Right ventricle myocardium inferior (tissue), 1 donor: ENCODE data around the gene TANGO2. TPM values are rescaled to one million over a fixed set of nuclear protein-coding genes. Genes with fewer than 3 reads are reported as not detected.

Experiments used
- ATAC-seq: fragments of 200-7000 bp; cut with Tn5 transposase; one replicate; pipeline ENCODE4 v1.9.1; 2020; ENCODE audit warnings: mild to moderate bottlenecking, moderate library complexity
- DNase-seq: peaks from one replicate; pipeline ENCODE4 v3.0.0; 2021; ENCODE audit errors: missing footprints
- intact Hi-C: fragments of 100-400 bp; cut with DNase I; formaldehyde crosslinking; loops from one replicate; pipeline ENCODE4 v1.11.0; 2022
- microRNA-seq: library from miRNA; unstranded; fragments of <30 nt; microRNA quantifications from one replicate; pipeline ENCODE4 v1.2.0, GENCODE V29; 2020
- total RNA-seq: library from RNA; stranded (reverse); fragmentation: NEBNext Ultra II Directional; extraction: Animal tissue kit (Norgen Biotek cat#: 25700); gene quantifications from one replicate; pipeline ENCODE4 v1.2.1, GENCODE V29; 2021
- donor health status: DM: no; HTN: yes; CAD: no; lungs with severe emphysema.

TANGO2 gene
- total RNA-seq, 1 donor from 2014 or later = 54.6 TPM

GRCh38 chr22:20114506-20115475 lies 93.9 kb downstream of the TANGO2 start:
- ATAC-seq (no peak), DNase-seq (peak; percentile 57)
- intact Hi-C loops = loop anchor here (5.0 to 10.0 kb wide), 2 partner anchors 32 to 260 kb away; partner anchors contain the start of genes DGCR8, GNB1L and RTL10

GRCh38 chr22:20115691-20116375 lies 94.9 kb downstream of the TANGO2 start, which contains the start of gene RANBP1:
Gene RANBP1 (plus strand): TSS chr22:20116104. CDS start chr22:20116185, 81 bp downstream.
- intact Hi-C loops = loop anchor here (5.0 to 10.0 kb wide), 2 partner anchors 34 to 261 kb away; partner anchors contain the start of genes DGCR8, GNB1L and RTL10
- DNase-seq = peak; percentile 67
- ATAC-seq = no peak

GRCh38 chr22:20116376-20116950 lies 95.6 kb downstream of the TANGO2 start:
- peak; percentile 2 for ATAC-seq
- peak; percentile 70 for DNase-seq
- intact Hi-C loops = loop anchor here (5.0 to 10.0 kb wide), 2 partner anchors 34 to 262 kb away; partner anchors contain the start of genes DGCR8, GNB1L and RTL10

Small RNA genes within 50 kb of the gene (microRNA-seq; reads per million reads assigned to microRNA genes)
- gene MIR185 (1,077 reads per million, percentile 84 among the genes with 10 or more reads in this experiment), gene MIR6816 (not detected)

Other genes starting within 250 kb of the TANGO2 start
- gene GNB1L, start 166.2 kb upstream of the TANGO2 start, total RNA-seq = 1.9 TPM
- 8.5 TPM for gene RTL10, start 166.2 kb upstream of the TANGO2 start, total RNA-seq
- gene COMT, start 79.3 kb upstream of the TANGO2 start, total RNA-seq = 104 TPM
- gene TXNRD2, start 79.3 kb upstream of the TANGO2 start, total RNA-seq = 40.9 TPM
- 30.5 TPM for gene ARVCF, start 4.3 kb upstream of the TANGO2 start, total RNA-seq
- 18.0 TPM for gene DGCR8, start 59.1 kb downstream of the TANGO2 start, total RNA-seq
- gene RANBP1, start 95.0 kb downstream of the TANGO2 start, total RNA-seq = 42.7 TPM
- 24.5 TPM for gene TRMT2A, start 96.1 kb downstream of the TANGO2 start, total RNA-seq
- gene ZDHHC8, start 110.7 kb downstream of the TANGO2 start, total RNA-seq = 44.4 TPM
- 0.32 TPM for gene CCDC188, start 129.9 kb downstream of the TANGO2 start, total RNA-seq
- gene RTN4R, start 247.2 kb downstream of the TANGO2 start, total RNA-seq = 1.2 TPM